Stimulated activated CD8-positive, alpha-beta memory T cell treated with anti-CD3 and anti-CD28 coated beads, Interleukin-12 subunit alpha, Interleukin-12 subunit beta, amount 100 ng/mL, for 1 hour (primary cell): ENCODE measurements around the gene TBC1D9B.
"Not testable (repeated sequence)": the region's sequence is repeated elsewhere in the genome, so short reads cannot be mapped to it uniquely, and the experiment has no call there.

Source experiments
- DNase-seq: peaks from one replicate; pipeline ENCODE4 v3.0.0-alpha.2; 2020; ENCODE audit warnings: low read depth

TBC1D9B gene

GRCh38 chr5:179837076-179838011, 70.4 kb downstream of the TBC1D9B start:
- DNase-seq = no peak

DNA sequence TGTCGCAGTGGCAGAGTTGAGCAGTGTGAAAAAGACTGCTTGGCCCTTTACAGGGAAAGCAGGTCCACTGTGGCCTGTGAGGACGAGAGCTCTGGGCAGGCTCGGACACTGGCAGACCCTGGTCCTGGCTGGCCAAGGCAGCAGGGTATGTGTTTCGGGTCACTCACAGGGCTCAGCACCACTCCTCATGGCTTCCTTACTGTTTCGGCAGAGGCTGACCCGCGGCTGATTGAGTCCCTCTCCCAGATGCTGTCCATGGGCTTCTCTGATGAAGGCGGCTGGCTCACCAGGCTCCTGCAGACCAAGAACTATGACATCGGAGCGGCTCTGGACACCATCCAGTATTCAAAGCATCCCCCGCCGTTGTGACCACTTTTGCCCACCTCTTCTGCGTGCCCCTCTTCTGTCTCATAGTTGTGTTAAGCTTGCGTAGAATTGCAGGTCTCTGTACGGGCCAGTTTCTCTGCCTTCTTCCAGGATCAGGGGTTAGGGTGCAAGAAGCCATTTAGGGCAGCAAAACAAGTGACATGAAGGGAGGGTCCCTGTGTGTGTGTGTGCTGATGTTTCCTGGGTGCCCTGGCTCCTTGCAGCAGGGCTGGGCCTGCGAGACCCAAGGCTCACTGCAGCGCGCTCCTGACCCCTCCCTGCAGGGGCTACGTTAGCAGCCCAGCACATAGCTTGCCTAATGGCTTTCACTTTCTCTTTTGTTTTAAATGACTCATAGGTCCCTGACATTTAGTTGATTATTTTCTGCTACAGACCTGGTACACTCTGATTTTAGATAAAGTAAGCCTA, 71.3 kb downstream of the TBC1D9B start:
- DNase-seq = peak; percentile 38

DNA sequence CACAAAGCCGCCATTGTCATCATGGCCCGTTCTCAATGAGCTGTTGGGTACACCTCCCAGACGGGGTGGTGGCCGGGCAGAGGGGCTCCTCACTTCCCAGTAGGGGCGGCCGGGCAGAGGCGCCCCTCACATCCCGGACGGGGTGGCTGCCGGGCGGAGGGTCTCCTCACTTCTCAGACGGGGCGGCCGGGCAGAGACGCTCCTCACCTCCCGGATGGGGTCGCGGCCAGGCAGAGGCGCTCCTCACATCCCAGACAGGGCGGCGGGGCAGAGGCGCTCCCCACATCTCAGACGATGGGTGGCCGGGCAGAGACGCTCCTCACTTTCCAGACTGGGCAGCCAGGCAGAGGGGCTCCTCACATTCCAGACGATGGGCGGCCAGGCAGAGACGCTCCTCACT, 72.8 kb downstream of the TBC1D9B start:
- not testable (repeated sequence) for DNase-seq

GRCh38 chr5:179834120-179834519, 73.6 kb downstream of the TBC1D9B start:
- no peak for DNase-seq

DNA sequence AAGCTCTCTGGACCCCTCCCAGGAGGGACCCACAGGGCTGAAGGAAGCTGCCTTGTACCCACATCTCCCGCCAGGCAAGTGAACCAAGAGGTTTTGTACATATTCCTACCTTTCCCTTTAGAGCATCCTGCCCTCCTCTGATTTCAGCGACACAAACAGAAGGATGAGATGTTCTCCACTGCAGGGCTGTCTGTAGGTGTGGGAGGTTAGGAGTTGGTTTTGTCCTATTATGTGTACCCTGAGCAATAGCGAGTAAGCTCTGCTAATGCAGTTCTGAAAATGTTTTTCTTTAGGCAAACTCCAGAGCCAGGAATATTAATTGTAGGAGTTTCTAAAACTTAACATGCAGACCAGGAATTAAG, 74.0 kb downstream of the TBC1D9B start:
- DNase-seq = no peak

DNA sequence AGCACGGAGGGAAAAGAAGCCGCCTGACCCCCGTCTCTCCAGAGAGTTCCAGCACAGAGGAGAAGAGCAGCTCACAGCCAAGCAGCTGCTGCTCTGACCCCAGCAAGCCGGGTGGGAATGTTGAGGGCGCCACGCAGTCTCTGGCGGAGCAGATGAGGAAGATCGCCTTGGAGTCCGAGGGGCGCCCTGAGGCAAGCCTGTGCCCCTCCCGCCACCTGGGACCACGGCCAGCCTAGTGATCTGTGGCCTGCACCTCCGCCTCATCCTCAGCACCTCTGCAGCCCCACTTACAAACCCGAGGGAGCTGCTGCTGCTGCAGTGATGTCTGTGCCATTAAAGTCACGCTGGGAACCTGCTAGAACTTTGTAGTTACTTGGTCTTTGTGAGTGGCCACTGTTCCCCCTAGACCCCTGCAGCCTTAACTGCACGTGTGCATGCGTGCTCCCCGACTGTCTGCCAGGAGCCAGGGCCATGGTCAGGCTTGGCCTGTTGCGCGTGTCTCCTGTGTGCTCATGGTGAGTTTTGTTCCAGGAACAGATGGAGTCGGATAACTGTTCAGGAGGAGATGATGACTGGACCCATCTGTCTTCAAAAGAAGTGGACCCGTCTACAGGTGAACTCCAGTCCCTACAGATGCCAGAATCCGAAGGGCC, 74.5 kb downstream of the TBC1D9B start:
- no peak for DNase-seq

DNA sequence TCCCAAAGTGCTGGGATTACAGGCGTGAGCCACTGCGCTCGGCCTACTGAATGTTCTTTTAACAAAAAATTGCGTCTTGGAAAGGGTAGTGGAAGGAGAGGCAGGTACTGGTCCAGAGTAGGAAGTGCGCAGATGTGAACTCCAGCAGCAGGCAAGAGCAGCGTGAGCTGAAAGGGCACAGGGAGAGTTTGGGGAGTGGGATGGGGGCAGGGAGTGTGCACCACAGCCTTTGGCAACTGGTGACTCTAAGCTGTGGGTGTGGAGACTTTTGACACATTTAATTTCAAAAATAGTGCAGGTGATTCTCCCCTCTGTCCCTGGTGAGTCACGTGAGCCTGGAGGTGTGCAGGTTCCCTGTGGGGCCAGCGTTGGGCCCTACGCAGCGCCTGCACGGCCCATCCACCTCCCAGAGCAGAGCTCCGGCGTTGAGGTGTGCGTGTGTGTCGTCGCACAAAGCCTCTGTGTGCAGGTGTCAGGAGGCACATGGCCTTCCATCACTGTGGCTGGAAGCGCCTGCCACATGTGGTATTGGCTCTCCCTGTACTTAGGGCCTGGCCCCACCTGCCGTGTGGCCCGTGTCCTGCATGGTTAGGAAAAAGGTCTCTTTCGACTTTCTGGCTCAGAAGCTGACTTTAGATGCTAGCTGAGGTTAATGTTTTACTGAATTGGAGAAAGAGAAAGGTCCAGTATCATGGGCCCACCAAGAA, 75.5 kb downstream of the TBC1D9B start:
- no peak for DNase-seq

GRCh38 chr5:179830818-179831468, 76.8 kb downstream of the TBC1D9B start:
- no peak for DNase-seq

DNA sequence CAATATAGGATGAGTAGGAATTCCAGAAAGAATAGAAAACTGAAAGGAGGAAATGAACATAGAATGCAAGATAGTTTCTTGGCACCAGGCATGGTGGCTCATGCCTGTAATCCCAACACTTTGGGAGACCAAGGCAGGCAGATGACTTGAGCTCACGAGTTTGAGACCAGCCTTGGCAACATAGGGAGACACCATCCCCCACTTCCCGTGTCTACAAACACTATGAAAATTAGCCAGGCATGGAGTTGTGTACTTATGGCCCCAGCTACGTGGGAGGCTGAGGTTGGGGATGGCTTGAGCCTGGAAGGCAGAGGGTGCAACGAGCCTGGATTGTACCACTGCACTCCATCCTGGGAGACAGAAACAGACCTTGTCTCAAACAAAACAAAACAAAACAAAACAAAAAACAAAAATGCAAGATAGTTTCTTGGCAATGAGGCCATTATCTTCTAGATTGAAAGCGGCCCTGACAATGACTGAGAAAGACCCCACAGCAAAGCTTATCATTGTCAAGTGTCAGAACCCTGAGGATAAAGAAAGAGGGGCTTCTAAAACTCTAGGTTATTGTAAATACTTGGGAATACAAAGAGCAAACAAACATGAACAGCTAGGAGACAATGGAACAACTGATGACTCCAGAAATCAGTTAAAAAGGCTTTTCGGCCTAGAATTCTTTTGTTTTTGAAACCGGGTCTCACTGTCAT, 77.8 kb downstream of the TBC1D9B start:
- no peak for DNase-seq

- DNase-seq = no peak
Measured at GRCh38 chr5:179828756-179829421, 78.8 kb downstream of the TBC1D9B start.

GRCh38 chr5:179827680-179828079, 80.0 kb downstream of the TBC1D9B start:
- no peak for DNase-seq

DNA sequence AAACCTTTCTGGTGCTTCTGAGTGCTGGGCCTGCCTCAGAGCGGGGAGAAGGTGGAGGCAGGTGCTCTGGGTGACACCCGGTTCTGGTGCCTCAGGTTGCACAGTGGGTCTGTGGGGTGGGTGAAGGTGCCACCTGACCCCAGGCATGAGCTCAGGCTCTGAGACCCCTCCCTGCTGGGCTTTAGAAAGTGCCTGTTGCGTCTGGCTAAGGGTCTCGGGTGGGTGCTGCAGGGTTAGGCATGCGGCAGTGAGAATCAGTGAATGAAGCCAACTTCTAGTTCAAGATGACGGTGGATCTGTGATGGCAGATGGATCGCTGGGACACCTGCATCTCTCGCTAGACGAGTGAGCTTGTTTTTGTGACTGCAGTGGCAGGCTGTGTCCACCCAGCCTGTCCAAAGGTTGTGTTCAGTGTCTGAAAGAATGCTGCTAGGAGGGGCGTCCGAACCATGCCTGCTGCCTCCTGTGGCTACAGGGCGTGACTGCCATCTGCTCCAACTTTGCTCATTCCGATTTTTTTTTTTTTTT, 82.0 kb downstream of the TBC1D9B start:
- no peak for DNase-seq

DNA sequence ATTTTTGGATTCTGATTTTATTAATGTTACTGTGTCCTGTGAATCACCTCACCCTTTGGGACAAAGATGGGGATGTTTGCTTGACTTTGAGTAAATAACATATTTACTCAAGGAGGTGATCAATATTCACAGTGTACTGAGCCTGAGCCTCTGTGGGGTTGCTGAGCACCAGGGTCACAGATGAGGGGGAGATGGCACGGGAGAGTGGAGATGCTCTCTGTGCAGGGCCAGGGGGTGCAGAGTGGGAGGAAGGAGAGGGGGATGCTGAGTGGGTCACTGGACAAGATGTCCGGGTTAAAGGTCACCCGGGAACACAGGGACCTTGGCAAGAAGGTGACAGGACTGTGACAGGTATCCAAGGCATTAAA, 83.0 kb downstream of the TBC1D9B start:
- no peak for DNase-seq

- no peak for DNase-seq
Measured at GRCh38 chr5:179823937-179824744, 83.6 kb downstream of the TBC1D9B start.

GRCh38 chr5:179822444-179822990, 85.2 kb downstream of the TBC1D9B start:
- DNase-seq = no peak

DNA sequence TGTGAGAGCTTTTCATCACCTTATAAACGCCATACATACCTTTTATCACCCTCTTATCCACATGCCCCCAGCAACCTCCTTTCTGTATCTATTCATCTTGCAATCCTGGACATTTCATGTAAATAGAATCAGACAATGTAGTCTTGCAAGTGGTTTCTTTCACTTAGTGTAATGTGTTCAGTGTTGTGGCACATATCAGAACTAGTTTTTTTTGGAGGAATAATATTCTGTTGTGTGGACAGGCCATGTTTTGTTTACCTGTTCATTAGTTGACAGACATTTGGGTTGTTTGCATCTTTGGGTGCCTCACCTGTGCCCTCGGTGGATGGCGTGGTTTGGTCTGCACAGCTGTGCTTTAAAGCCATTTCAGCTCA, 85.7 kb downstream of the TBC1D9B start:
- DNase-seq = no peak

DNA sequence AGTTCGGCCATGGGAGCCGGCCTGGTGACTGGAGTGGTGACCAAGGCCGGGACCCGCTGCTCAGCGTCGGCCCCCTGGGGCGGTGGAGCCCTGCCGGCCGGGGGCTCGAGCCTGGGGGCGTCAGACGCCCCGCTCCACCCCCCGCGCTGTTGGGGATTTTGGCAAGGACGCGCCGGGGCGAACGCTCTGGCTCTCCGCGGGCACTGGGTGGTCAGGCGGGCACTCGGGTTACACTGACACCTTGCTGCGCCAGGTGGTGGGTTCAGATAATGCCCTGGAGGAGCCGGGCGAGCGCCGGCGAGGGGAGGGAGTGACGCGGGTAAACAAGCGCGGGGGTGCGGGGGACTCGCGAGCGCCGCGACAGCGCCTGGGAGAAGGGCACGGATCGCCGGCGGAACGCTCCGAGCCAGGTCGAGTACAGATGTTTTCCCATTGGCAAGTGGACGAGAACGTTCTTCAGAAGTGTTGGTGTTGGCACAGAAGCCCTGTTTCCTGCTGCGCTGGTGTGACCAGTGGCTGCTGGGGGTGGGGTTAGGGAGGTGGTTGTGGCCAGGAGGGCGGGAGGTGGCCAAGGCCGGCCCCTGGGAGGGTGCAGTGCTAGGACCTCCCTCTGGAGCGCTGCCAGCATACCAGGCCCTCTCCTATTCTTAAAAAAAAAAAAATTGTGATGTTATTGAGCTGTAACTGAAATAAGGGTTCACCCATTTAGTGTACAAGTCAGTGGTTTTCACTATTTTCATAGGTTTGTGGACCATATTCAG, 86.2 kb downstream of the TBC1D9B start:
- DNase-seq = peak; percentile 71
